Activated CD4-positive, CD25-positive, alpha-beta regulatory T cell treated with anti-CD3 and anti-CD28 coated beads, Interleukin-2, amount 50 U/mL, for 16 hours (primary cell): ENCODE data around the gene RAP1B.

Experiments used
- DNase-seq: peaks from one replicate; pipeline ENCODE4 v3.0.0-alpha.2; 2020; ENCODE audit warnings: low read depth, low spot score

Gene RAP1B

GRCh38 chr12:68611806-68612160, 1.1 kb downstream of the RAP1B start:
- DNase-seq = no peak

- no peak for DNase-seq
These were observed 1.5 kb downstream of the RAP1B start for GRCh38 chr12:68612202-68612601.

GRCh38 chr12:68612697-68613096, 2.0 kb downstream of the RAP1B start:
- no peak for DNase-seq

GRCh38 chr12:68613209-68613904, 2.7 kb downstream of the RAP1B start:
- DNase-seq = peak; percentile 8

GRCh38 chr12:68614105-68614679, 3.5 kb downstream of the RAP1B start:
- no peak for DNase-seq

GRCh38 chr12:68614769-68615168, 4.1 kb downstream of the RAP1B start:
- DNase-seq = no peak

GRCh38 chr12:68617160-68617926, 6.6 kb downstream of the RAP1B start:
- no peak for DNase-seq

- DNase-seq = no peak
These were observed 8.8 kb downstream of the RAP1B start for GRCh38 chr12:68619541-68619940.

- no peak for DNase-seq
These were observed 10.1 kb downstream of the RAP1B start for GRCh38 chr12:68620519-68621471.

- no peak for DNase-seq
These were observed 10.9 kb downstream of the RAP1B start for GRCh38 chr12:68621472-68622081.

GRCh38 chr12:68622250-68622649, 11.6 kb downstream of the RAP1B start:
- no peak for DNase-seq

- DNase-seq = no peak
These were observed 12.4 kb downstream of the RAP1B start for GRCh38 chr12:68623059-68623458.

- DNase-seq = no peak
These were observed 13.3 kb downstream of the RAP1B start for GRCh38 chr12:68623984-68624383.

GRCh38 chr12:68624933-68625332, 14.2 kb downstream of the RAP1B start:
- no peak for DNase-seq

- DNase-seq = no peak
These were observed 17.1 kb downstream of the RAP1B start for GRCh38 chr12:68627673-68628319.

GRCh38 chr12:68628698-68629097, 18.0 kb downstream of the RAP1B start:
- no peak for DNase-seq

- no peak for DNase-seq
These were observed 19.4 kb downstream of the RAP1B start for GRCh38 chr12:68630050-68630449.

GRCh38 chr12:68630598-68630997, 19.9 kb downstream of the RAP1B start:
- DNase-seq = no peak

- DNase-seq = no peak
These were observed 20.5 kb downstream of the RAP1B start for GRCh38 chr12:68631227-68631626.

- DNase-seq = no peak
These were observed 21.8 kb downstream of the RAP1B start for GRCh38 chr12:68632486-68632885.
